IMR-90 (cell line): Measurements from ENCODE around the gene TOM1. TPM values are rescaled to one million over a fixed set of nuclear protein-coding genes. Genes with fewer than 3 reads are reported as not detected.

Experiments used
- ATAC-seq: fragments of 200-7000 bp; cut with Tn5 transposase; 2 replicates; pipeline ENCODE4 v1.9.1; 2020; ENCODE audit warnings: low read depth, mild to moderate bottlenecking, moderate library complexity
- BruUV-seq: library from RNA; stranded (reverse); fragments of 400-500 nt; replicated peaks from 2 replicates; lab custom pipeline; 2021; lab: Mats Ljungman, UMichigan
- CTCF ChIA-PET: fragments of 300-600 bp; formaldehyde crosslinking; extraction: SDS; loops from one replicate; lab custom pipeline; 2021; ENCODE audit warnings: antibody characterized with exemption; lab: Yijun Ruan, JAX
- POLR2A ChIA-PET: fragments of 300-600 bp; sonication (Branson Sonifier 250); formaldehyde crosslinking; loops from one replicate; lab custom pipeline; 2022; ENCODE audit warnings: antibody characterized with exemption; ENCODE audit not compliant: unreplicated experiment; lab: Charles Lee
- DNase-seq: peaks from one replicate; pipeline ENCODE4 v3.0.0; 2013
- H2AFZ ChIP-seq: replicated peaks from 2 replicates; pipeline ENCODE3; 2013; ENCODE audit warnings: low read length, mild to moderate bottlenecking; ENCODE audit not compliant: poor library complexity
- H2AK5ac ChIP-seq: 2 replicates; pipeline ENCODE4 v1.6.1; 2013; ENCODE audit warnings: low read depth, low read length, inconsistent platforms
- H2AK9ac ChIP-seq: replicated peaks from 2 replicates; pipeline ENCODE3; 2013; ENCODE audit warnings: mild to moderate bottlenecking, low read depth, low read length, moderate library complexity; ENCODE audit not compliant: poor library complexity
- H2BK120ac ChIP-seq: 2 replicates; pipeline ENCODE4 v1.6.1; 2013; ENCODE audit warnings: low read depth, low read length, inconsistent platforms
- H2BK15ac ChIP-seq: 3 replicates; pipeline ENCODE4 v1.6.1; 2013; ENCODE audit warnings: low read depth, low read length, inconsistent platforms
- H2BK20ac ChIP-seq: 2 replicates; pipeline ENCODE4 v1.6.1; 2013; ENCODE audit warnings: low read depth, mild to moderate bottlenecking, inconsistent platforms, low read length, moderate library complexity
- H2BK5ac ChIP-seq: 2 replicates; pipeline ENCODE4 v1.6.1; 2013; ENCODE audit warnings: mild to moderate bottlenecking, low read depth, low read length, inconsistent platforms; ENCODE audit not compliant: poor library complexity, severe bottlenecking
- H3K14ac ChIP-seq: replicated peaks from 2 replicates; pipeline ENCODE4 v1.6.1; 2013; ENCODE audit warnings: low read depth, low read length, inconsistent platforms
- H3K18ac ChIP-seq: 2 replicates; pipeline ENCODE4 v1.6.1; 2013; ENCODE audit warnings: low read depth, low read length, control low read depth
- H3K23ac ChIP-seq: 2 replicates; pipeline ENCODE4 v1.6.1; 2013; ENCODE audit warnings: low read depth, low read length, inconsistent platforms
- H3K27ac ChIP-seq: 2 replicates; pipeline ENCODE4 v1.5.1; 2013; ENCODE audit warnings: mild to moderate bottlenecking, control low read depth, low read length; ENCODE audit not compliant: insufficient read depth
- H3K27me3 ChIP-seq: 2 replicates; pipeline ENCODE4 v1.6.1; 2013; ENCODE audit warnings: low read length; ENCODE audit not compliant: control insufficient read depth, insufficient read depth
- H3K36me3 ChIP-seq: 2 replicates; pipeline ENCODE4 v1.6.1; 2013; ENCODE audit warnings: low read length, mixed read lengths; ENCODE audit not compliant: control insufficient read depth, insufficient read depth
- H3K4ac ChIP-seq: 2 replicates; pipeline ENCODE4 v1.6.1; 2013; ENCODE audit warnings: low read depth, low read length, inconsistent platforms
- H3K4me1 ChIP-seq: 2 replicates; pipeline ENCODE4 v1.6.1; 2013; ENCODE audit warnings: low read length, mixed read lengths; ENCODE audit not compliant: control insufficient read depth, insufficient read depth
- H3K4me2 ChIP-seq: 2 replicates; pipeline ENCODE4 v1.6.1; 2013; ENCODE audit warnings: low read depth, mild to moderate bottlenecking, control low read depth, low read length, moderate library complexity
- H3K4me3 ChIP-seq: 2 replicates; pipeline ENCODE4 v1.5.1; 2013; ENCODE audit warnings: low read depth, mild to moderate bottlenecking, control low read depth, low read length, moderate library complexity; ENCODE audit not compliant: insufficient read depth
- H3K56ac ChIP-seq: 2 replicates; pipeline ENCODE4 v1.6.1; 2013; ENCODE audit warnings: low read length, inconsistent platforms; ENCODE audit not compliant: insufficient read depth; ENCODE audit errors: extremely low read depth
- H3K79me1 ChIP-seq, 2 experiments: 2 replicates each; pipeline ENCODE4 v1.6.1; 2013; ENCODE audit warnings: low read length in 2 of 2, inconsistent platforms in 1 of 2, low read depth in 1 of 2
- H3K9ac ChIP-seq: 2 replicates; pipeline ENCODE4 v1.6.1; 2013; ENCODE audit warnings: low read depth, low read length, control low read depth
- H3K9me1 ChIP-seq: 2 replicates; pipeline ENCODE4 v1.6.1; 2013; ENCODE audit warnings: low read length, inconsistent platforms; ENCODE audit not compliant: insufficient read depth
- H3K9me3 ChIP-seq: 2 replicates; pipeline ENCODE4 v1.6.1; 2013; ENCODE audit warnings: low read length; ENCODE audit not compliant: control insufficient read depth, insufficient read depth
- H4K20me1 ChIP-seq: 2 replicates; pipeline ENCODE4 v1.6.1; 2013; ENCODE audit warnings: low read length, inconsistent platforms; ENCODE audit not compliant: insufficient read depth
- H4K5ac ChIP-seq: 2 replicates; pipeline ENCODE4 v1.6.1; 2013; ENCODE audit warnings: mild to moderate bottlenecking, low read depth, low read length, control low read depth
- H4K8ac ChIP-seq, 2 experiments: 2 replicates each; pipeline ENCODE4 v1.6.1; 2013; ENCODE audit warnings: low read depth in 2 of 2, low read length in 2 of 2, control low read depth in 1 of 2, inconsistent platforms in 1 of 2
- H4K91ac ChIP-seq: 2 replicates; pipeline ENCODE4 v1.6.1; 2013; ENCODE audit warnings: low read depth, low read length, inconsistent platforms; ENCODE audit not compliant: insufficient read depth
- CEBPB ChIP-seq: IDR thresholded peaks from 2 replicates; pipeline ENCODE4 v1.6.1; 2012; ENCODE audit warnings: low read depth, low read length, improper control_type of control experiment
- CHD1 ChIP-seq: IDR thresholded peaks from 2 replicates; pipeline ENCODE4 v1.6.1; 2012; ENCODE audit warnings: low read depth, low read length, improper control_type of control experiment
- FOS ChIP-seq: fragments of 150-350 bp; IDR thresholded peaks from 2 replicates; pipeline ENCODE4 v1.6.1; 2016; ENCODE audit warnings: low read depth, low read length
- MAFK ChIP-seq: IDR thresholded peaks from 2 replicates; pipeline ENCODE4 v1.6.1; 2012; ENCODE audit warnings: low read depth, low read length, improper control_type of control experiment
- MAZ ChIP-seq: IDR thresholded peaks from 2 replicates; pipeline ENCODE4 v1.6.1; 2012; ENCODE audit warnings: low read depth, mild to moderate bottlenecking, low read length, improper control_type of control experiment, moderate library complexity, borderline replicate concordance
- MXI1 ChIP-seq: IDR thresholded peaks from 2 replicates; pipeline ENCODE4 v1.6.1; 2012; ENCODE audit warnings: low read depth, mild to moderate bottlenecking, low read length, moderate library complexity, borderline replicate concordance
- NFE2L2 ChIP-seq: fragments of 150-350 bp; IDR thresholded peaks from 2 replicates; pipeline ENCODE4 v1.6.1; 2016; ENCODE audit warnings: low read depth, mild to moderate bottlenecking, low read length
- POLR2A ChIP-seq: IDR thresholded peaks from 2 replicates; pipeline ENCODE4 v1.6.1; 2012; ENCODE audit warnings: mild to moderate bottlenecking, low read depth, low read length
- RAD21 ChIP-seq: IDR thresholded peaks from 2 replicates; pipeline ENCODE4 v1.6.1; 2012; ENCODE audit warnings: low read length, improper control_type of control experiment
- RCOR1 ChIP-seq: IDR thresholded peaks from 2 replicates; pipeline ENCODE4 v1.6.1; 2012; ENCODE audit warnings: mild to moderate bottlenecking, low read length, improper control_type of control experiment; ENCODE audit not compliant: insufficient replicate concordance
- RFX5 ChIP-seq: IDR thresholded peaks from 2 replicates; pipeline ENCODE4 v1.8.0; 2012; ENCODE audit warnings: low read depth, mild to moderate bottlenecking, low read length, moderate library complexity
- SMC3 ChIP-seq: fragments of 150-350 bp; IDR thresholded peaks from 2 replicates; pipeline ENCODE4 v1.6.1; 2016; ENCODE audit warnings: low read depth, mild to moderate bottlenecking, antibody characterized with exemption, low read length, moderate library complexity
- USF2 ChIP-seq: fragments of 150-350 bp; IDR thresholded peaks from 2 replicates; pipeline ENCODE4 v1.6.1; 2017; ENCODE audit warnings: mild to moderate bottlenecking, antibody characterized with exemption, low read length, low read depth
- WGBS, 2 experiments: methylation state at CpG; one replicate each; pipeline versions ENCODE4 v1.1.5 to v1.1.7; 2013; ENCODE audit warnings: missing lambda C conversion rate in 2 of 2; ENCODE audit not compliant: insufficient read length in 1 of 2; ENCODE audit errors: extremely low coverage in 2 of 2; 5-methylcytosine and 5-hydroxymethylcytosine counted together
- dilution Hi-C: fragments of 300-500 bp; cut with HindIII; formaldehyde crosslinking; loops from one replicate; pipeline ENCODE4 v1.14.3; 2018; ENCODE audit warnings: low sequenced_read_pairs; ENCODE audit not compliant: unreplicated experiment
- in situ Hi-C: fragments of 300-500 bp; cut with MboI; formaldehyde crosslinking; loops from 3 replicates; pipeline ENCODE4 v1.14.3; 2019; ENCODE audit warnings: low sequenced_read_pairs, inconsistent platforms, mixed read lengths
- intact Hi-C: fragments of 100-400 bp; cut with micrococcal nuclease; formaldehyde crosslinking; loops from 2 replicates; pipeline ENCODE4 v1.10.0; 2022
- polyA plus RNA-seq, 3 experiments: library from polyadenylated mRNA; depleted of rRNA; stranded (reverse); fragments of >200 nt; gene quantifications; 2 replicates each; pipeline ENCODE4 v1.2.3, GENCODE V29; 2012; ENCODE audit warnings: low replicate concordance in 1 of 3
- total RNA-seq: library from RNA; depleted of rRNA; stranded (reverse); fragments of >200 nt; gene quantifications from 2 replicates; pipeline ENCODE4 v1.2.3, GENCODE V29; 2012
- TF ChIP-seq, protein P1 (sequence below): conservative IDR thresholded peaks from 2 replicates; pipeline ENCODE4 v1.5.1; 2012; ENCODE audit warnings: mild to moderate bottlenecking, low read depth, low read length, improper control_type of control experiment
- TF ChIP-seq, protein P2 (sequence below): fragments of 150-350 bp; IDR thresholded peaks from 2 replicates; pipeline ENCODE4 v1.6.1; 2016; ENCODE audit warnings: low read depth, mild to moderate bottlenecking, low read length, moderate library complexity, borderline replicate concordance

Gene TOM1
- total and polyA plus RNA-seq, 2 of the 4 experiments (the other 2 are of a cell fraction), result 38.0 to 46.4 TPM

DNA sequence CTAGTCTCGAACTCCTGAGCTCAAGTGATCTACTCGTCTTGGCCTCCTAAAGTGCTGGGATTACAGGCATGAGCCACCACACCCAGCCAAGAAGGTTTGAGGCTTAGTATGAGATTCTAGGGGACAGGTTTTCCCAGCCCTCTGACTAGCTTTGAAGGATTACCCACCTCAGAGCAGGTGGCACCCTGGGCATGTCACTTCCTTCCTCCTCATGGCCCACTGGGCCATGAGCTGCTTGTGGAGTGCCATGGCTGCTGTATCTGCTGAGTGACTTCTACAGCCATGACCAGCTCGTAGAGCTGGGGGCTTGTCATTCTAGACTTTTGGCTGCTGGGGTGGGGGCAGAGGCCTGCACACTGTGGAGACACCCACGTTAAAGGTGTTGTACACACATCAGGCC, 25.1 kb downstream of the TOM1 start:
- Histone ChIP-seq H3K9me1 (peaks cover 5% of the 10 kb centered on the region; the same call in 1 of the 2 replicates), H3K4me3 (no peak overlapping the region), H3K27me3 (no peaks in the 10 kb centered on the region), H2BK20ac (no peak overlapping the region), H3K79me1 (peaks cover 0 to 7% of the 10 kb centered on the region in 2 experiments; a peak in 1 of 4 replicates), H3K4ac (no peak overlapping the region), H3K9ac (no peak overlapping the region), H3K4me1 (no peaks in the 10 kb centered on the region), H4K91ac (no peak overlapping the region), H3K23ac (no peak overlapping the region), H3K27ac (no peak overlapping the region), H2BK5ac (no peak overlapping the region), H3K18ac (no peak overlapping the region), H2BK15ac (no peak overlapping the region), H3K36me3 (peaks cover 63% of the 10 kb centered on the region), H2BK120ac (no peak overlapping the region), H2AK9ac (no peak overlapping the region), H2AFZ (no peak overlapping the region), H4K20me1 (peaks cover 6% of the 10 kb centered on the region; the same call in 1 of the 2 replicates), H3K9me3 (no peaks in the 10 kb centered on the region), H4K8ac (no peak overlapping the region), H3K56ac (no peak overlapping the region), H4K5ac (no peak overlapping the region), H3K4me2 (no peak overlapping the region), H3K14ac (no peak overlapping the region), H2AK5ac (no peak overlapping the region)
- in situ Hi-C loops, result loop anchor here (25.0 kb wide), 1 partner anchor 1188 kb away; the partner anchor contains the start of gene FOXRED2
- ATAC-seq (no peak), DNase-seq (no peak)
- ChIA-PET CTCF (no interaction called here), POLR2A (no interaction called here)
- no CpG with 5 or more reads among the region's 4 CpGs for WGBS, 2 experiments
- dilution Hi-C loops, result no loop called here
- TF ChIP-seq MAZ (no peak), NFE2L2 (no peak), RCOR1 (no peak), POLR2A (no peak), USF2 (no peak), MAFK (no peak), RFX5 (no peak), CHD1 (no peak), RAD21 (no peak), MXI1 (no peak), SMC3 (no peak), CEBPB (no peak), FOS (no peak)
- TF ChIP-seq, protein P1, sequence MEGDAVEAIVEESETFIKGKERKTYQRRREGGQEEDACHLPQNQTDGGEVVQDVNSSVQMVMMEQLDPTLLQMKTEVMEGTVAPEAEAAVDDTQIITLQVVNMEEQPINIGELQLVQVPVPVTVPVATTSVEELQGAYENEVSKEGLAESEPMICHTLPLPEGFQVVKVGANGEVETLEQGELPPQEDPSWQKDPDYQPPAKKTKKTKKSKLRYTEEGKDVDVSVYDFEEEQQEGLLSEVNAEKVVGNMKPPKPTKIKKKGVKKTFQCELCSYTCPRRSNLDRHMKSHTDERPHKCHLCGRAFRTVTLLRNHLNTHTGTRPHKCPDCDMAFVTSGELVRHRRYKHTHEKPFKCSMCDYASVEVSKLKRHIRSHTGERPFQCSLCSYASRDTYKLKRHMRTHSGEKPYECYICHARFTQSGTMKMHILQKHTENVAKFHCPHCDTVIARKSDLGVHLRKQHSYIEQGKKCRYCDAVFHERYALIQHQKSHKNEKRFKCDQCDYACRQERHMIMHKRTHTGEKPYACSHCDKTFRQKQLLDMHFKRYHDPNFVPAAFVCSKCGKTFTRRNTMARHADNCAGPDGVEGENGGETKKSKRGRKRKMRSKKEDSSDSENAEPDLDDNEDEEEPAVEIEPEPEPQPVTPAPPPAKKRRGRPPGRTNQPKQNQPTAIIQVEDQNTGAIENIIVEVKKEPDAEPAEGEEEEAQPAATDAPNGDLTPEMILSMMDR, result no peak
- TF ChIP-seq, protein P2, sequence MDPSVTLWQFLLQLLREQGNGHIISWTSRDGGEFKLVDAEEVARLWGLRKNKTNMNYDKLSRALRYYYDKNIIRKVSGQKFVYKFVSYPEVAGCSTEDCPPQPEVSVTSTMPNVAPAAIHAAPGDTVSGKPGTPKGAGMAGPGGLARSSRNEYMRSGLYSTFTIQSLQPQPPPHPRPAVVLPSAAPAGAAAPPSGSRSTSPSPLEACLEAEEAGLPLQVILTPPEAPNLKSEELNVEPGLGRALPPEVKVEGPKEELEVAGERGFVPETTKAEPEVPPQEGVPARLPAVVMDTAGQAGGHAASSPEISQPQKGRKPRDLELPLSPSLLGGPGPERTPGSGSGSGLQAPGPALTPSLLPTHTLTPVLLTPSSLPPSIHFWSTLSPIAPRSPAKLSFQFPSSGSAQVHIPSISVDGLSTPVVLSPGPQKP, result no peak
- intact Hi-C loops, result no loop called here
- no TSS peak for BruUV-seq
